Measurements from ENCODE around the gene OR8D2. TPM values are rescaled to one million over a fixed set of nuclear protein-coding genes. Genes with fewer than 3 reads are reported as not detected.
"Not testable (repeated sequence)": the region's sequence is repeated elsewhere in the genome, so short reads cannot be mapped to it uniquely, and the experiment has no call there.

OR8D2 gene
- total RNA-seq, 1 donor: not detected

GRCh38 chr11:124310721-124311120 lies 9.3 kb downstream of the OR8D2 start:
- Histone ChIP-seq H3K4me1 (ENCODE audit: insufficient read depth, low read length) (no peaks in the 10 kb centered on the region), H3K9me3 (ENCODE audit: low read depth, low read length) (no peaks in the 10 kb centered on the region), H3K27me3 (ENCODE audit: insufficient read depth, low read length) (no peaks in the 10 kb centered on the region), H3K4me3 (ENCODE audit: low read length) (no peak overlapping the region)

GRCh38 chr11:124307093-124307492 lies 12.9 kb downstream of the OR8D2 start:
- Histone ChIP-seq H3K9me3 (ENCODE audit: low read depth, low read length) (no peaks in the 10 kb centered on the region), H3K27me3 (ENCODE audit: insufficient read depth, low read length) (no peaks in the 10 kb centered on the region), H3K4me1 (ENCODE audit: insufficient read depth, low read length) (no peaks in the 10 kb centered on the region), H3K4me3 (ENCODE audit: low read length) (no peak overlapping the region)

- H3K4me3 ChIP-seq (ENCODE audit: low read length): no peak overlapping the region
- no peaks in the 10 kb centered on the region for H3K27me3 ChIP-seq (ENCODE audit: insufficient read depth, low read length)
- no peaks in the 10 kb centered on the region for H3K4me1 ChIP-seq (ENCODE audit: insufficient read depth, low read length)
- no peaks in the 10 kb centered on the region for H3K9me3 ChIP-seq (ENCODE audit: low read depth, low read length)
Observed at GRCh38 chr11:124302347-124303125, 17.5 kb downstream of the OR8D2 start.

- Histone ChIP-seq H3K27me3 (ENCODE audit: insufficient read depth, low read length) (no peaks in the 10 kb centered on the region), H3K9me3 (ENCODE audit: low read depth, low read length) (no peaks in the 10 kb centered on the region), H3K4me1 (ENCODE audit: insufficient read depth, low read length) (no peaks in the 10 kb centered on the region), H3K4me3 (ENCODE audit: low read length) (no peak overlapping the region)
Observed at GRCh38 chr11:124301548-124301947, 18.4 kb downstream of the OR8D2 start.

DNA sequence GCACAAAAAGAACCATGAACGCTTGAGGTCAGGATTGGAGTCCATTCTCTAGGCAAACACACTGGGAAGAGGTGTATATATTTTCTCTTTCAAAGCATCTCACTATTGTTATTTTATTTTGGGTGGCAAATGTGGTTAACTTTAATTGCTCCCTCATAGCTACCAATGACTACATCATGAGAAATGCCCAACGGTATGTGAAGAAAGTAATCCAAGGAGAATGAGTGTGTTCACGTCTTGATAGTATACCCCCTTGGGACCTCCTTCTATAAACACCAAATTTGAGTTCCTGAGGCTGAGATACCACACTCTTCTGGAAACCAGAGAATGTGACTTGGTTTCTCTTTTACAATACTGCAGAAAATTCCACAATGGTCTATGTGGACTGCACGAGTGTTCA lies 22.1 kb downstream of the OR8D2 start:
- no peaks in the 10 kb centered on the region for H3K27me3 ChIP-seq (ENCODE audit: insufficient read depth, low read length)
- no peaks in the 10 kb centered on the region for H3K9me3 ChIP-seq (ENCODE audit: low read depth, low read length)
- H3K4me3 ChIP-seq (ENCODE audit: low read length): no peak overlapping the region
- H3K4me1 ChIP-seq (ENCODE audit: insufficient read depth, low read length): no peaks in the 10 kb centered on the region

DNA sequence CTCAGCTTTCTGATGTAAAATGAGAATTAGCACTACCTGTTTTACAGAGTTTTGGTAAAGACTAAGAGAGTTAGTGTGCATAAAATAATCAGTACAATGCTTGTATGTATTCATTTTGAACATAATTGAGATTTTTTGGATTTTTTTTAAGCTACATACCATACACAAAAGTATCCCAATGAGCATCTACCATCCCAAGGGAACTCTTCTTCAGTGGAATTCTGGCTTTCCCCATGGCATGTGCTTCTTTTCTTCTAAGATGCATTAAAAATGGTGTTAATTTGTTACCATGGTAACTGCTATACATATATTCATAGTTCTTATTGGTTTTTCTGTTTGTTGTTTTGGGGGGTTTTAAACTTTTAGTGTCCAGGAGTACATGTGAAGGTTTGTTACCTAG lies 24.0 kb downstream of the OR8D2 start:
- Histone ChIP-seq H3K4me1 (ENCODE audit: insufficient read depth, low read length) (no peaks in the 10 kb centered on the region), H3K27me3 (ENCODE audit: insufficient read depth, low read length) (no peaks in the 10 kb centered on the region), H3K9me3 (ENCODE audit: low read depth, low read length) (no peaks in the 10 kb centered on the region), H3K4me3 (ENCODE audit: low read length) (no peak overlapping the region)

DNA sequence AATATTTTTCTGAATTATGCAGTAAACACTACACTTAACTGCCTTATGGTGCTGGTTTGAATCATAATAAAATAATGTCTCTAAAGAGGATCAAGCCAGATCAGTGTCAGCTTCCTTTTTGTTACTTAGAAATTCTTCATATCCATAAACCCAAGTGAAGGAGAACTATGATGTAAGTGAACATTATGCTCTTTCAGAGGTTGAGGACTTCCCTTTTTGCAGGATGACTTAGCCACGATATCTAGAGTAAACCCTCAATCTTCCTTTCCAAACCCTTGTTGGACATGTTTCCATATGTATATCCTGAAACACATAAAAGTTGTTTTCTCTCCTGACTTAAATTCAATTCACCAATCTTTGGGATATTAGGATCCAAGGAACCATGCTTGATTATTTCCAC lies 25.3 kb downstream of the OR8D2 start:
- Histone ChIP-seq H3K9me3 (ENCODE audit: low read depth, low read length) (no peaks in the 10 kb centered on the region), H3K4me3 (ENCODE audit: low read length) (no peak overlapping the region), H3K27me3 (ENCODE audit: insufficient read depth, low read length) (no peaks in the 10 kb centered on the region), H3K4me1 (ENCODE audit: insufficient read depth, low read length) (no peaks in the 10 kb centered on the region)

DNA sequence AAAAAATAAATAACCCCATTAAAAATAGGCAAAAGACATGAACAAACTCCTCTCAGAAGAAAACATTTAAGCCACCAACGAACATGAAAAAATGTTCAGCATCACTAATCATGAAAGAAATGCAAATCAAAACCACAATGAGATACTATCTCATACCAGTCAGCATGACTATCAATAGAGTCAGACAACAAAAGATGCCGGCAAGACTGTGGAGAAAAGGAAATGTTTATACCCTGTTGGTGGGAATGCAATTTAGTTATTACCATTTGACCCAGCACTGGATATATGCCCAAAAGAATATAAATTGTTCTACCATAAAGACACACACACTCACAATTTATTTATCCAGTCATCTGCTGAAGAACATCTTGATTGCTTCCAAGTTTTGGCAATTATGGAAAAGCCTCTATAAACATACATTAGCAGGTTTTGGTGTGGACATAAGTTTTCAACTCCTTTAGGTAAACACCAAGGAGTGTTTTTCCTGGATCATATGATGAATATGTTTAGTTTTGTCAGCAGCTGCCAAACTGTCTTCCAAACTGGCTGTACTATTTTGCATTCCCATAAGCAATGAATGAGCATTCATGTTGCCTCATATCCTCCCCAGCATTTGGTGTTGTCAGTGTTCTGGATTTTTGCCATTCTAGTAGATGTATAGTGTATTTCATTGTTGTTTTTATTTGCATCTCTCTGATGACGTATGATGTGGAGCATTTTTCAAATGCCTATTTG lies 34.2 kb downstream of the OR8D2 start:
- no peaks in the 10 kb centered on the region for H3K27me3 ChIP-seq (ENCODE audit: insufficient read depth, low read length)
- no peaks in the 10 kb centered on the region for H3K4me1 ChIP-seq (ENCODE audit: insufficient read depth, low read length)
- H3K4me3 ChIP-seq (ENCODE audit: low read length): no peak overlapping the region
- no peaks in the 10 kb centered on the region for H3K9me3 ChIP-seq (ENCODE audit: low read depth, low read length)

GRCh38 chr11:124278261-124278660 lies 41.7 kb downstream of the OR8D2 start:
- no peaks in the 10 kb centered on the region for H3K27me3 ChIP-seq (ENCODE audit: insufficient read depth, low read length)
- H3K9me3 ChIP-seq (ENCODE audit: low read depth, low read length): no peaks in the 10 kb centered on the region
- H3K4me1 ChIP-seq (ENCODE audit: insufficient read depth, low read length): no peaks in the 10 kb centered on the region
- H3K4me3 ChIP-seq (ENCODE audit: low read length): no peak overlapping the region

DNA sequence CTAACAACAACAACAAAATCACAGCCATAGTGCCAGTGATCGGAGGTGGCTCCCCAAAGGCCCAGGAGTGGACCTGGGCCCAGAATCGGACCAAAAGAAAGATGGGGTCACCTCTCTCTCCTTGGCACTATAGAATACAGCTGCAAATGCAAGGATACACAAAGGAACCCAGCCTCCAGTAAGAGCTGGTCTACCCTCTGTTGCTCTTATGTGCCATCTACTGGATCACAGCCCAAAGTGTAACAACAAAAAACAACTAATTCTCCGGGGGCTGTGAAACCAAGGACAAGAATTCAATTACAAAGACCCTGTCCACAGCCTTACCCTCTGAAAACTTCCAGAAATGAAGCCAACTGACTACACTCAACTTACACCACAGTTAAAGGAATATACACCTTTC lies 42.2 kb downstream of the OR8D2 start:
- no peaks in the 10 kb centered on the region for H3K27me3 ChIP-seq (ENCODE audit: insufficient read depth, low read length)
- no peak overlapping the region for H3K4me3 ChIP-seq (ENCODE audit: low read length)
- H3K9me3 ChIP-seq (ENCODE audit: low read depth, low read length): no peaks in the 10 kb centered on the region
- no peaks in the 10 kb centered on the region for H3K4me1 ChIP-seq (ENCODE audit: insufficient read depth, low read length)

GRCh38 chr11:124277207-124277606 lies 42.8 kb downstream of the OR8D2 start:
- no peaks in the 10 kb centered on the region for H3K9me3 ChIP-seq (ENCODE audit: low read depth, low read length)
- no peaks in the 10 kb centered on the region for H3K27me3 ChIP-seq (ENCODE audit: insufficient read depth, low read length)
- no peaks in the 10 kb centered on the region for H3K4me1 ChIP-seq (ENCODE audit: insufficient read depth, low read length)
- H3K4me3 ChIP-seq (ENCODE audit: low read length): no peak overlapping the region

- no peak overlapping the region for H3K4me3 ChIP-seq (ENCODE audit: low read length)
- H3K27me3 ChIP-seq (ENCODE audit: insufficient read depth, low read length): no peaks in the 10 kb centered on the region
- H3K9me3 ChIP-seq (ENCODE audit: low read depth, low read length): no peaks in the 10 kb centered on the region
- no peaks in the 10 kb centered on the region for H3K4me1 ChIP-seq (ENCODE audit: insufficient read depth, low read length)
Observed at GRCh38 chr11:124276081-124276480, 43.9 kb downstream of the OR8D2 start.

DNA sequence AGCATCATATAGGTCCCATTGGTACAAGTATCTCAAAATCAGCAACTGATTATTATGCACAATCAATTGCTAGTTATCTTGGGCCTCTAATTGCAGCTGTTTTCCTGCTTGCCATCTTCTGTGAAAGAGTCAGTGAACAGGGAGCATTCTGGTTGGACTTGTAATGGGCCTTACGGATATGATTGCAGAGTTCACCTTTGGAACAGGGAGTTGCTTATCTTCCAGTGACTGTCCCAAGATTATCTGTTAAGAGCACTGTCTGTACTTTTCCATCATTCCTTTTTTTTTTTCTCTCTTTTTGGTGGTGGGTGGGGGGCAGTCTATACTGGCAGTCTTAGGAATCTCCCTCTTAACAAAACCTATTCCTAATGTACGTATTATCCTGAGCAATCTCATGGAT lies 46.0 kb downstream of the OR8D2 start:
- H3K27me3 ChIP-seq (ENCODE audit: insufficient read depth, low read length): no peaks in the 10 kb centered on the region
- no peaks in the 10 kb centered on the region for H3K9me3 ChIP-seq (ENCODE audit: low read depth, low read length)
- H3K4me1 ChIP-seq (ENCODE audit: insufficient read depth, low read length): no peaks in the 10 kb centered on the region

GRCh38 chr11:124270886-124271285 lies 49.1 kb downstream of the OR8D2 start:
- not testable (repeated sequence) for H3K4me3 ChIP-seq (ENCODE audit: low read length); H3K9me3 ChIP-seq (ENCODE audit: low read depth, low read length); H3K4me1 ChIP-seq (ENCODE audit: insufficient read depth, low read length); H3K27me3 ChIP-seq (ENCODE audit: insufficient read depth, low read length)

More for the DNA sequence above, 46.0 kb downstream of the OR8D2 start:
- H3K4me3 ChIP-seq (ENCODE audit: low read length): no peak overlapping the region

Data from mononuclear cell (primary cell).